HG02943 (cell line): ENCODE measurements around the gene SEMA3F.

Source experiments
- ATAC-seq: cut with Tn5 transposase; IDR thresholded peaks from one replicate; pipeline ENCODE4 v1.9.1; 2021; ENCODE audit warnings: mild to moderate bottlenecking, low read depth, moderate library complexity; ENCODE audit not compliant: unreplicated experiment

SEMA3F gene

DNA sequence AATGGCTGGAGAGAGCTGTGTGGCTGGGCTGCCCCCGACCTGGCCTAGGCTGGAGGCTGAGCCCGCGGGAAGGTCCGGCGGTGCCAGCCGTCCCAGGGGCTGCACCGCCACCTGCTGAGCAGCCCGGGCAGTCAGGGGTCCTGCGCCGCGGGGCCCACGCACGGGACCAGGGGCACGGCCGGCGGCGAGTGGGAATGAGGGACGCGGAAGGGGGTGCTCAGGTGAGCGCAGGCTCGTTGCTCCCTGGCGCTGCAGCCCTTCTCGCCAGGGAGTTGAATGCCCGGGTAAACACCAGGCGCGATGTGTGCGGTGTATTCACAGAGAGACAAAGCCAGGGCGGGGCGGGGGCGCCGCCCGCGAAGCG is 666 bp upstream of the SEMA3F start:
- no peak for ATAC-seq

DNA sequence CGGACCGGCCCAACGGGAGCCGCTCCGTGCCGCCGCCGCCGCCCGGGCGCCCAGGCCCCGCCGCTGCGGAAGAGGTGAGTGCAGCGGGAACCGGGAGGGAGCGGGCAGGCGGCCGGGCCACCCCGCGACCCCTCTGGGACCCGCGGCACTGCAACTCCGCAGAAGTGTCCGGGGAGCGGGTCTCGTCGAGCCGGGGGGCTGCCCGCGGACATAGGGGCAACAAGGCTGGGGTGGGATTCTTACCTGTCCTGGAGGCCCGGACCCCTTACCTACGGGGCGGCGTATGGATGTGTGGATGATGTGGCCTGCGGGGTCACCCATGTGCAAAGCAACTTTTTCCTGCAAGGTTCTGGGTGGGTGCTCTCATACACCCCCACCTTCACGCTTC is 361 bp downstream of the SEMA3F start:
- no peak for ATAC-seq

DNA sequence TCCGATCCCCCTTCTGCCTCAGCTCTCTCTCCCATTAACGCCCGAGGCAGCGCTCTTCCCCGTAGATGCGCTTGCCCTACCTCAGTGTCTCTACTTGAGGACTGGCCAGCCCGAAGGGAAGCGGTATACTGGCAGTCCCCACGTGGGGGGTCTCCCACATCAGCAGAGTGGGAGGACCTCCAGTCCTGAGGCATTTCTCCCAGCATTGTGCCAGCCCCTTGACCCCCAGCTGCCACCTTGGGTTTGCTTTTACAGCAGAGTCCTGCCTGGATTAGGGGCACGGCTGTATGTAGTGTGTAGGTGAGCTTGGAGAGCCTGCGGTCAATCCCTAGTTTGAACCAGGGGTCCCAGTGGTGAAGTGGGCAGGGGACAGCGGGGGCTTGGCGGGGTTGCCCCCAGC is 767 bp downstream of the SEMA3F start:
- ATAC-seq: no peak

DNA sequence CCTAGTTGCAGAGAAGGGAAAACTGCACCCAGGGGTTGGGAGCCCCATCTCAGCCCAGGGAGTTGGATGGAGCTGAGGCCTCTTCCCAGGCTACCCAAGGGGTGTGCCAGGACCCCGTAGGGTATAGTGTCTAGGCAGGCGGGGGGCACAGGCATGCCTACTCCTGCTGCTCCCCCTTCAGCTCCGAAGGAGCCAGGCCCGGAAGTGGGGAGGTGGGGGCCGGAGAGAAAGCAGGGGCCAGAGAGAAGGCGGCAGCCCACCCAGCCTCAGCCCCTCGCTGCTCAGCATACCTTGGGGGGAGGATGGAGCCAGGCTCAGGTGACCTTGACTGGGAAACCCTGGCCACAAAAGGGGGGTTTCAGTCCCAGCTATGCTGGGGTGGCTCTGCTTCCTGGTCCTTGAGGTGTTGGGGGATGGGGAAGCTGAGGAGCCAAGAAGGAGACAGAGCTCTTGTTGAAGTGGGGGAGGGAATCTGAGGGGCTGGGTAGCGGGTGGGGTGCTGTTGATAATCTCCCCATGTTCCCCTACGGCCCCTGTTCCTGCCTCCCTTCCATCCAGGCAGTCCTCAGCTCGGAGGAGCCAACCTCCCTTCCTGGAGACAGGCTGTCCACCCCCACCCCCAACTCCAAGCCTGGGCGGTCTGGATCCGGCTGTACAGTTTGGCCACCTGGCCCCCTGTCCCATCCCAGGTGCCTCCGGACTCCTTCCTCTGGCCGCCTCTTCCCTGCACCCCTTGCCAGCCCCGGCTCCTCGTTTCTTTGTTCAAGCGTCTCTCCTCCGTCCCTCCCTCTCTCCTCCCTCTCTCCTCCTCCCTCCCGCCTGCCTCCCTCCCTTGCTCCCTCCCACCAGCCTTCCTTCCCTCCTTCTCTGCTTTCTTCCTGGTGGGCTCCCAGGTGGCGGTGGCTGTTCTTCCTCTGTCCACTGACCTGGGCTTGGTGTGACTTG is 1.7 kb downstream of the SEMA3F start:
- no peak for ATAC-seq

- no peak for ATAC-seq
Measured at GRCh38 chr3:50157827-50158529, 2.9 kb downstream of the SEMA3F start.

DNA sequence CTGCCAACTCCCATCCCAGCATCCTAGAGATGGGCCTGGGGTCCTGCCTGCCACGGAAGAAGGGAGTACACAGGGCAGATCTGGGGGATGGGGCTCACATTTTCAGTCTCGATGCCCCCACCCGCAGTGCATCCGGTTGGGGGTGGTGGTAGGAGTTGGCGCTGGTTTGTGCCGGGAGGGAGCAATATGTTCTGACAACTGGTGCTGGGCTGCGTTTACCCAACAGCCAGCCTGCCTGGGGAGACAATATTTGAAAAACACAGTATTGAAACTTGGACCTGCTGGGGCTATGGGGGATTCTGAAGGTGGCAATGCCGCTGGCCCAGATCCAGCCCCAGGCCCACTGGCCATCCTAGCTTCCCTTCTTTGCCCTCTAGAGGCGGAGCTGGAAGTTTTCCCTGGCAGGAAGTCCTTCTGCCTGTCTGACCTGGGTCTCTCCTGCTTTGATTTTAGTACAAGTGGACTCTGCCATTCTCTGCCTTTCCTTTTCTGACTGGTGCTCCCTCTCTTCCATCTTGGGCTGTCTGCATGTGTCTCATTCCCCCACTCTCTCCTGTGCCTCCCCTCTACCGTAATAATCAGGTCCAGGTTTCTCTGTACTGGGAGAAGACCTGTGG is 3.5 kb downstream of the SEMA3F start:
- no peak for ATAC-seq

DNA sequence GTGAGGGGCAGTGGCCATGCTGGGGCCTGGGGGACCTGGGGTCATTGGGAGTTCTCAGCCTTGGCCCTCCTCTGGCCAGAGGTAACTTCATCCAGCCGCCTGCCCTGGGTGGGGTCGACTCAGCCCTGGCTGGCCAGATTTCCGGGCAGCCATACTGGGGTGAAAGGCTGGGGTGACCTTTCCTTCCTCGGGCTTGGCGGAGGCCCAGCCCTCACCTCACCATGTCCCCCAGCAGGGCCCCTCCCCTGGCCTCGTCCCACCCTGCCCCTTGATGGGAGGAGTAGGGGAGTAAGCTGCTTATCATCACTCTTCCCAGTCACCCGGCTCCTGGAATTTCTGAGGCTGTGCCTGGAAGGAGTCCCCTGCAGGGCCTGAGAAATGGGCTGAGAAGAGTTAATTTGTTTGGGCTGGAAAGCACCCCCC is 5.4 kb downstream of the SEMA3F start:
- ATAC-seq: no peak

DNA sequence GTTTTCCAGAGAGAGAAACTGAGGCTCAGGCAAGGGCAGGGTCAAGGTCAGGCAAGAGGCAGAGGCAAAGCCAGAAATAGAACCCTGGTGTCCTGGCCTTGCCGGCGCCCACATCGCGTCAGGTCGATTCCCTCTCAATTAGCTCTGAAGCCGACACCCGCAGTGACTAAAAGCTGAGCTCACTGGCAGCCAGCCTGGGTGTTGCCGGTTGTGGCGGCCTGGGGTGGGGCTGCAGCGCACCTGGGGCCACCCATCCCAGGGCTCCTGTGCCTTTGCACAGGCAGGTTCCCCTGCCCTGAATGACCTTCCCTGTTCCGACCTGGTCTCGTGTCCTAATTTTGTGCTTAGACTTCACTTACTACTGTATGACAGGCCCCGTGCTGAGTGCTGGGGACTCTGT is 6.2 kb downstream of the SEMA3F start:
- no peak for ATAC-seq

DNA sequence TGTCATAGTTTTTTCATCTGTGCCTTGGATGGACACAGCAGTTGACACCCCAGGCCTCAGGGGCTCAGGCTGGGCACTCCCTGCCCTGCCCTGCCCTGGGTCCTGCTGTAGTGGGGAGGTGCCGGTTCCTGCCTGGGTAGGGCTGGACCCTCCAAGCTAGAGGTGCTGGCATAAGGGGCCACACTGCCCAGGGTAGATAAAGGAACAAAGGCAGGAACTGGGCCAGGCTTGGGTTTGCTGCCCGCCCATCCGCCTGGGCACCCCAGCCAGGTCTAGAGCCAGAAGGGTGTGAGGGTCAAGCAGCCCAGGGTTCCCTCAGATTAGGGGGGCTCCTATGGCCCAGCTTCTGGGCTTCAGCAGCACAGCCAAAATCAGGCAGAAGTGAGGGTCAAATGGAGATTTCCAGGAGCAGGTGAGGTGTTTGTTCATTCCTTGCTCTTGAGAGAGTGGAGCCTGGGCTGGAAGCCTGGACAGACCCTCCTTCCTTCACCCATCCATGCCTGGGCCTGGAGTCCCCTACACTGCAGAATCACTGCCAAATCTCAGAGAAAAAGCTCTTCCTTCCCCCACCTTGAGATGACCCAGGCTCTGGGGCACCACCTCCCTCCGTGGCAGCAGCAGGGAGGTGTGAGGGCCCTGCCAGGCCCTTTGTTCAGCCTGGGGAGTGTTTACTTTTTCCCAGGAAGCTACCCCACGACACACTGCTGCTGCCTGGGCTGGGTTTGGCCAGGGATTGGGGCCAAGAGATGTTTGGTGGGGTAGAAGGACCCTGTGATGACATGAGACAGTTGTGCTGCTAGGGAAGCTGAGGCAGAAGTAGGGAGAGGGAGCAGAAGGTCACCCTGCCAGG is 7.1 kb downstream of the SEMA3F start:
- no peak for ATAC-seq

DNA sequence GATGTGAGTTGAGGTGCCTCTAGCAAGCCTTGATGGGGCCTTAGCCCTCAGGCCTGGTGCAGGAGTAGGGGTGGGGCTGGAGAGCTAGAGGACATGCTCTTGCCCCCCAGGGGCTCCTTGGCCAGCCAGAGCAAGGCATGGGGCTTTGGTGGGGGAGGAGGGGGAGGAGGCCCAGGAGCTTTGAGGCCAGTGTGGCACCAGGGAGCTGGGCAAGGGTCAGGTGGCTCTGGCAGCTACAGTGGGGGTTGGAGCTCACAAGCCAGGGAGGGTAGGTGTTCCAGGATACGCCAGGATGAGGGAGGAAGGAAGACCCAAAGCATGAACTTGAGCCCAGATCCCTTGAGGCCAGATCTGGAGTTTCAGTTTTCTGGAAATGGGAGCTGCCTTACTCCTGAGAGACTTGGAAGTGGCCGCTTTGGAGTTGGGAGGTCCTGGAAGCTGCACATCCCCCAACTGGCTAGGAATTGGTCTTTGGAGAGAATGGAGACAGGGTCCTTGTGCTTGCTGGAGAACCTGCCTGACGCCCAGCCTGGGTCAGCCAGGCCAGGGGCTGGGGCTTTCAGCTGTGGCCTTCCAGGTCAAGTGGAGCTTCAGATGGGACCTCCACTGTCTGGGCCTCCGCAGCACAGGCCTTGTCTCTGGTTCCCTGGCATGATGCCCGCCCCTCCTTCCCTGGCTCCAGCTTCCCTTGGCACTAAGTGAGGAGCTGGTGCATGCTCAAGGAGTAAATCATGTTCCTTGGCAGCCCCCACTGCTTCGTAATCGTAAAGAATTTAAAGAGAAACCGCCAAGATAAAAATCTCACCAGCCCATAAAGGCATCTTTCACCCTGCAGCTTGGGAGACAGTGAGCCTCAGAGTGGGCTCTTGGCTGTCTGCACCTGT is 8.7 kb downstream of the SEMA3F start:
- no peak for ATAC-seq

DNA sequence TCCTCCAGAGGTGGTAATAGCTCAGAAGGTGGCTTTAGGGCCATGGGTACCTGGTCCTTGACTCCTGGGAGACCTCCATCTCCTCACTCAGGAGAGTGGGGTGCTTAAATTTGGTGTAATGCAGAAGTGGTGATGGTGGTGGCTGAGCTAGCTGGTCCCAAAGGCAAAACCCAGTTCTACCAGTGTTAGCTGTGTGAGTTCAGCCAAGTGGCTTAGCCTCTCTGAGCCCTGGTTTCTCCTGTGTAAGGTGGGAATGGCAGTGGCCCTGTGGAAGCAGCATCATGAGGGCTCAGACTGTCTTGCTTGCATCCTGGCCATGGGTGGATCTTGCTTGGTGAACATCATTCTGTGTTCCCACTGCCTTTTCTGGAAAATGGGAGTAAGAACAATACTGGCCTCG is 9.4 kb downstream of the SEMA3F start:
- no peak for ATAC-seq

GRCh38 chr3:50164984-50165909 is 10.1 kb downstream of the SEMA3F start:
- ATAC-seq: no peak

DNA sequence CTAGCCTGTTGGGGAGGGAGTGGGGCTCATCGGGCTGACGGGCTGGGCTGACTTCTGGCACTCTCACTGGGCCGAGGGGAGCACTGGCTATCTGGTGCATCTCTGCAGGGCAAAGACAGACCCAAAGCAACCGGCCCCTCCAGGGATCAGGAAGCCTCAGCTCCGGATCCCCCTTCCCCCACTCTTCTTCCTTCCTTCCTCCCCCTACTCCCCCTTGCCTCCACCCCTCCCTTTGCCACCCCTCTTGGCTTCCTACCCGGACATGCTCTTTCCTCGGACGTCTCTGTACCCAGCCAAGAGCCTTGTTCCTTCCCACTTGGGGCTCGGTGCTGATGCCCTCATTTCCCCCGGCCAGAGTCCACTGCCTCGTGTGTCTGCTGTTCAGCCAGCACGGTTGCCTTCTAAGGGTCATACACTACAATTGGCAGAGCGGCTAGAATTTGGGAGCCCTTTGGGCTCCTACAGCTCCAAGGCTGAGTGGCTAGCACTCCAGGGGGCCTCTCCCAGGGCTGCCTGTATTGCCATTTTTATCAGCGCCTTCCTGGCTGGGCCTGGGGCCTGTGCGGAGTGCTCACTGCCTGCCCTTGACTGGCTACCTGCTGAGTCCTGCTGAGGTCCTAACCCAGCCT is 10.9 kb downstream of the SEMA3F start:
- no peak for ATAC-seq

GRCh38 chr3:50166620-50167019 is 11.5 kb downstream of the SEMA3F start:
- ATAC-seq: no peak

DNA sequence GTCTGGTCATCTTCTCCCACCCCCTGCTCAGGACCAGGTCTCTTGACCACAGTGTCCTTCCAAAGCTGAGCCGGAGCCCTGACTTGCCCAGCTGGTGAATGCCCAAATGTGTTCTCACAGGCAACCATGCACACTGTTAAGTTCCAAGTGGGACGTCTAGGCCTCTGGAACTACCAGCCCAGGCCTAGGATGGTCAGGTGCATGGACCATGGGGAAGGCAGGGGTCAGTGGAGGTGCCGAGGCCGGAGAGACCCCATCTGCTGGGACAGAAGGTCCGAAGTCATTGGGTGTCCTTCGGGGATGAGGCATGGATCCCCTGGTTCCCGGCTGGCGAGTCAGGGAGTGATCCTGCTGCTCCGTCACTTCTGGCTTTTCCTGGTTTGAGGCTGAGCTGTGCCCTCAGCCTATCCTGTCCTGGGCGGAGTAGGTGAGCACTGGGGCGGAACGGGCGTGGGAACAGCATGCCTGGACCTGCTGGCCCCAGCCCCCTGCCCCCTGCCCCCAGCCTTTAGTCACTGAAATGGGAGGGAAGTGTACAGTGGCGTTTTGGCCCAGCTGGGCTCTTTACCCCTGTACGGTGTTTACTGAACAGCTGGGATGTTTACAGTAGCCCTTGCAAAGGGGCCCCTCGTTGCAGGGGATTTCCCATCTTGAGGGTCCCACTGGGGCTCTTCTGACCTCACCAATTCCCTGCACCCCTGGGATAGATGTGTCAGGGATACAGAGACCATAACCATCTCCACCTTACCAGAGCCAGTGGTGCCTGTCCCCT is 12.1 kb downstream of the SEMA3F start:
- ATAC-seq: no peak

GRCh38 chr3:50167841-50168209 is 12.7 kb downstream of the SEMA3F start:
- no peak for ATAC-seq

- no peak for ATAC-seq
Measured at GRCh38 chr3:50168388-50168787, 13.3 kb downstream of the SEMA3F start.
